ENCODE measurements around the gene DHRS4. TPM values are rescaled to one million over a fixed set of nuclear protein-coding genes. Genes with fewer than 3 reads are reported as not detected.

DHRS4 gene
- total and polyA plus RNA-seq, 2 of the 13 experiments (the other 11 are each of a cell fraction or from before 2014, with no cell fraction given) = 23.9 to 45.1 TPM

GRCh38 chr14:23953464-23954278, at the start of gene DHRS4 (continued):
- TF ChIP-seq ZNF597 (CRISPR knock-in tag; IDR thresholded peaks at IDR 0.05) (peak; percentile 40; the same call in 1 of the 2 replicates), MLXIP (CRISPR knock-in tag; IDR thresholded peaks at IDR 0.05; ENCODE audit: borderline replicate concordance) (peak; percentile 48), DMTF1 (CRISPR knock-in tag; IDR thresholded peaks at IDR 0.05) (no peak), ZNF496 (CRISPR knock-in tag; IDR thresholded peaks at IDR 0.05; ENCODE audit: insufficient replicate concordance) (no peak), ELF4 (CRISPR knock-in tag; IDR thresholded peaks at IDR 0.05; ENCODE audit: borderline replicate concordance) (peak; percentile 91), ARHGAP35 (CRISPR knock-in tag; IDR thresholded peaks at IDR 0.05; ENCODE audit: borderline replicate concordance) (peak; percentile 99), SMARCE1 (IDR thresholded peaks at IDR 0.05; ENCODE audit: borderline replicate concordance) (no peak), ZSCAN5A (CRISPR knock-in tag; IDR thresholded peaks at IDR 0.05; ENCODE audit: borderline replicate concordance) (peak; percentile 92), HBP1 (CRISPR knock-in tag; IDR thresholded peaks at IDR 0.05; ENCODE audit: low read depth) (peak; percentile 89), ZBTB7A (CRISPR knock-in tag; IDR thresholded peaks at IDR 0.05) (peak; percentile 89; the same call in 1 of the 2 replicates), GATAD2A (CRISPR knock-in tag; IDR thresholded peaks at IDR 0.05) (peak; percentile 90), ZNF891 (CRISPR knock-in tag; IDR thresholded peaks at IDR 0.05) (peak; percentile 98), AGO1 (IDR thresholded peaks at IDR 0.05; ENCODE audit: low read depth, low read length, poor library complexity, severe bottlenecking) (peak; percentile 87), MXD3 (CRISPR knock-in tag; IDR thresholded peaks at IDR 0.05) (peak; percentile 99), ZNF672 (CRISPR knock-in tag; IDR thresholded peaks at IDR 0.05) (no peak), ZNF12 (CRISPR knock-in tag; IDR thresholded peaks at IDR 0.05) (no peak), ZNF501 (CRISPR knock-in tag; IDR thresholded peaks at IDR 0.05) (peak; percentile 100), NCOA5 (CRISPR knock-in tag; IDR thresholded peaks at IDR 0.05) (peak; percentile 42; the same call in 1 of the 2 replicates), RAD51 (IDR thresholded peaks at IDR 0.05; ENCODE audit: borderline replicate concordance) (no peak)
